SK-N-SH treated with all-trans-retinoic acid at 6 μM for 48 hours (cell line): ENCODE results near the gene SAP25.

Experiments used
- ATAC-seq: fragments of 200-7000 bp; cut with Tn5 transposase; 3 replicates; pipeline ENCODE4 v1.9.1; 2020; ENCODE audit warnings: mild to moderate bottlenecking, moderate library complexity
- ARNTL ChIP-seq: fragments of 450-650 bp; formaldehyde crosslinking; IDR thresholded peaks from 2 replicates; pipeline ENCODE4 v1.5.0; 2020; ENCODE audit warnings: low read depth, mild to moderate bottlenecking, moderate library complexity, borderline replicate concordance
- BACH2 ChIP-seq: fragments of 250-450 bp; sonication (Bioruptor Pico); IDR thresholded peaks from 2 replicates; pipeline ENCODE4 v1.9.0; 2021; ENCODE audit warnings: mild to moderate bottlenecking, borderline replicate concordance
- CREB5 ChIP-seq: fragments of 250-450 bp; sonication (Bioruptor Pico); IDR thresholded peaks from 2 replicates; pipeline ENCODE4 v1.5.1; 2020; ENCODE audit warnings: low read depth, mild to moderate bottlenecking, moderate library complexity
- CSDC2 ChIP-seq: fragments of 250-450 bp; sonication (Bioruptor Pico); IDR thresholded peaks from 2 replicates; pipeline ENCODE4 v1.5.0; 2020; ENCODE audit warnings: mild to moderate bottlenecking, moderate library complexity
- CSRNP3 ChIP-seq: fragments of 250-450 bp; sonication (Bioruptor Pico); IDR thresholded peaks from 2 replicates; pipeline ENCODE4 v1.5.1; 2021; ENCODE audit warnings: mild to moderate bottlenecking, moderate library complexity
- ESRRG ChIP-seq: fragments of 250-450 bp; sonication (Bioruptor Pico); IDR thresholded peaks from 2 replicates; pipeline ENCODE4 v1.6.1; 2021; ENCODE audit warnings: mild to moderate bottlenecking
- GLIS3 ChIP-seq: fragments of 250-450 bp; sonication (Bioruptor Pico); IDR thresholded peaks from 2 replicates; pipeline ENCODE4 v1.5.0; 2020; ENCODE audit warnings: mild to moderate bottlenecking, moderate library complexity
- ISL1 ChIP-seq: fragments of 250-450 bp; sonication (Bioruptor Pico); IDR thresholded peaks from 2 replicates; pipeline ENCODE4 v2.1.2; 2022; ENCODE audit warnings: mild to moderate bottlenecking, moderate library complexity
- OSR1 ChIP-seq: fragments of 250-450 bp; sonication (Bioruptor Pico); IDR thresholded peaks from 2 replicates; pipeline ENCODE4 v1.8.0; 2022; ENCODE audit warnings: moderate library complexity, mild to moderate bottlenecking, inconsistent platforms
- PATZ1 ChIP-seq: fragments of 250-450 bp; sonication (Bioruptor Pico); IDR thresholded peaks from 2 replicates; pipeline ENCODE4 v1.8.0; 2020; ENCODE audit warnings: mild to moderate bottlenecking, moderate library complexity, borderline replicate concordance
- RARB ChIP-seq: fragments of 250-450 bp; sonication (Bioruptor Pico); IDR thresholded peaks from 2 replicates; pipeline ENCODE4 v1.8.0; 2021; ENCODE audit warnings: mild to moderate bottlenecking, moderate library complexity
- SNAI2 ChIP-seq: fragments of 250-450 bp; sonication (Bioruptor Pico); IDR thresholded peaks from 2 replicates; pipeline ENCODE4 v1.5.0; 2020; ENCODE audit warnings: mild to moderate bottlenecking, moderate library complexity
- TCF4 ChIP-seq: fragments of 250-450 bp; sonication (Bioruptor Pico); IDR thresholded peaks from 2 replicates; pipeline ENCODE4 v1.8.0; 2021; ENCODE audit warnings: mild to moderate bottlenecking, moderate library complexity, borderline replicate concordance
- TOX ChIP-seq: fragments of 250-450 bp; sonication (Bioruptor Pico); IDR thresholded peaks from 2 replicates; pipeline ENCODE4 v1.8.0; 2021; ENCODE audit warnings: mild to moderate bottlenecking, moderate library complexity, borderline replicate concordance
- TSHZ2 ChIP-seq: fragments of 250-450 bp; sonication (Bioruptor Pico); IDR thresholded peaks from 2 replicates; pipeline ENCODE4 v1.5.0; 2020; ENCODE audit warnings: mild to moderate bottlenecking, moderate library complexity
- ZC3H10 ChIP-seq: fragments of 250-450 bp; sonication (Bioruptor Pico); IDR thresholded peaks from 2 replicates; pipeline ENCODE4 v1.5.1; 2021; ENCODE audit warnings: mild to moderate bottlenecking, moderate library complexity
- ZFP3 ChIP-seq: fragments of 250-450 bp; sonication (Bioruptor Pico); IDR thresholded peaks from 2 replicates; pipeline ENCODE4 v1.5.0; 2020; ENCODE audit warnings: mild to moderate bottlenecking, moderate library complexity
- ZFP30 ChIP-seq: fragments of 450-650 bp; formaldehyde crosslinking; IDR thresholded peaks from 2 replicates; pipeline ENCODE4 v1.5.0; 2022; ENCODE audit warnings: mild to moderate bottlenecking, moderate library complexity
- ZNF565 ChIP-seq: fragments of 450-650 bp; formaldehyde crosslinking; conservative IDR thresholded peaks from 2 replicates; pipeline ENCODE4 v1.5.0; 2020; ENCODE audit warnings: low read depth, mild to moderate bottlenecking, moderate library complexity
- ZNF70 ChIP-seq: fragments of 450-650 bp; formaldehyde crosslinking; IDR thresholded peaks from 2 replicates; pipeline ENCODE4 v1.5.0; 2020; ENCODE audit warnings: mild to moderate bottlenecking, moderate library complexity
- ZNF8 ChIP-seq: fragments of 450-650 bp; formaldehyde crosslinking; IDR thresholded peaks from 2 replicates; pipeline ENCODE4 v1.5.0; 2020; ENCODE audit warnings: mild to moderate bottlenecking, moderate library complexity

SAP25 gene

GRCh38 chr7:100577103-100577502 is 3.4 kb upstream of the SAP25 start:
- TF ChIP-seq ZNF70 (no peak), TCF4 (CRISPR knock-in tag) (no peak), TSHZ2 (no peak), ESRRG (no peak), CSRNP3 (no peak), ZFP3 (CRISPR knock-in tag) (no peak), RARB (no peak), PATZ1 (CRISPR knock-in tag) (no peak), ISL1 (CRISPR knock-in tag) (no peak), ZFP30 (CRISPR knock-in tag) (no peak), BACH2 (CRISPR knock-in tag) (no peak), ZC3H10 (CRISPR knock-in tag) (no peak), ZNF8 (CRISPR knock-in tag) (no peak), ZNF565 (no peak), CSDC2 (CRISPR knock-in tag) (no peak), SNAI2 (CRISPR knock-in tag) (no peak), ARNTL (CRISPR knock-in tag) (no peak), TOX (CRISPR knock-in tag) (no peak)
- no peak for ATAC-seq

- ATAC-seq = no peak
- TF ChIP-seq CREB5 (CRISPR knock-in tag) (no peak), ZFP30 (CRISPR knock-in tag) (no peak), ZFP3 (CRISPR knock-in tag) (no peak), CSRNP3 (no peak), OSR1 (no peak), ISL1 (CRISPR knock-in tag) (no peak), ZNF70 (no peak), TSHZ2 (no peak), CSDC2 (CRISPR knock-in tag) (no peak), ZC3H10 (CRISPR knock-in tag) (no peak), ARNTL (CRISPR knock-in tag) (no peak), TOX (CRISPR knock-in tag) (no peak), TCF4 (CRISPR knock-in tag) (no peak), SNAI2 (CRISPR knock-in tag) (no peak), GLIS3 (CRISPR knock-in tag) (no peak), RARB (no peak), ZNF565 (no peak), ZNF8 (CRISPR knock-in tag) (no peak)
Measured at GRCh38 chr7:100576384-100576993, 2.8 kb upstream of the SAP25 start.
